ENCODE measurements around the gene GET4.
"Not testable (repeated sequence)": the region's sequence is repeated elsewhere in the genome, so short reads cannot be mapped to it uniquely, and the experiment has no call there.

The GET4 gene

GRCh38 chr7:931871-932650 lies 55.7 kb downstream of the GET4 start:
- DNase-seq: no peak

- no peak for DNase-seq
Measured at GRCh38 chr7:932651-932975, 56.3 kb downstream of the GET4 start.

GRCh38 chr7:934469-935163 lies 58.3 kb downstream of the GET4 start:
- no peak for DNase-seq

GRCh38 chr7:935164-935873 lies 59.0 kb downstream of the GET4 start:
- no peak for DNase-seq

GRCh38 chr7:935874-936385 lies 59.6 kb downstream of the GET4 start:
- no peak for DNase-seq

- peak; percentile 84 for DNase-seq
Measured at GRCh38 chr7:936386-937054, 60.2 kb downstream of the GET4 start.

GRCh38 chr7:937856-938484 lies 61.6 kb downstream of the GET4 start:
- DNase-seq: no peak

- DNase-seq: no peak
Measured at GRCh38 chr7:938546-939185, 62.3 kb downstream of the GET4 start.

- no peak for DNase-seq
Measured at GRCh38 chr7:939843-940242, 63.5 kb downstream of the GET4 start.

- DNase-seq: no peak
Measured at GRCh38 chr7:940599-941408, 64.5 kb downstream of the GET4 start.

GRCh38 chr7:943793-944192 lies 67.4 kb downstream of the GET4 start:
- not testable (repeated sequence) for DNase-seq

GRCh38 chr7:944744-945143 lies 68.4 kb downstream of the GET4 start:
- DNase-seq: no peak

GRCh38 chr7:945147-945555 lies 68.8 kb downstream of the GET4 start:
- no peak for DNase-seq

GRCh38 chr7:945556-946255 lies 69.4 kb downstream of the GET4 start:
- DNase-seq: no peak

Measured in activated CD4-positive, alpha-beta T cell treated with anti-CD3 and anti-CD28 coated beads, Interleukin-10, Interleukin-2, amounts not matched to agents 100 ng/mL and 50 ng/mL, durations not matched to agents 16 hours and 8 hours (primary cell).